SK-N-SH (cell line): ENCODE data around the gene DGKE. TPM values are rescaled to one million over a fixed set of nuclear protein-coding genes. Genes with fewer than 3 reads are reported as not detected.
A peak's percentile ranks its signal among the peaks of the same experiment; 100 is the strongest.

ENCODE experiments used
- CTCF ChIA-PET: fragments of 300-600, 350-600 bp; formaldehyde crosslinking; extraction: SDS; loops from one replicate; lab custom pipeline; 2021; lab: Yijun Ruan, JAX
- POLR2A ChIA-PET: fragments of 350-600 bp; sonication (Branson Sonifier 250); formaldehyde crosslinking; extraction: SDS; loops from one replicate; lab custom pipeline; 2020; ENCODE audit warnings: antibody characterized with exemption, inconsistent platforms; lab: Yijun Ruan, JAX
- DNase-seq: peaks from one replicate; pipeline ENCODE4 v3.0.0; 2012
- H2AFZ ChIP-seq: fragments of 200-600 bp; sonication (generic); 2 replicates; pipeline ENCODE4 v1.8.1; 2016; ENCODE audit warnings: antibody characterized with exemption, mild to moderate bottlenecking, low read depth
- H3F3A ChIP-seq: fragments of 200-600 bp; sonication (generic); replicated peaks from 2 replicates; pipeline ENCODE3; 2016; ENCODE audit warnings: antibody characterized with exemption, mild to moderate bottlenecking; ENCODE audit not compliant: insufficient read depth
- H3K27ac ChIP-seq, 2 experiments: fragments of 200-500 bp in 1 of 2; fragments of 200-600 bp in 1 of 2; sonication (Bioruptor generic) in 1 of 2; sonication (generic), shearing (Covaris generic) in 1 of 2; 2 replicates each; pipeline versions ENCODE4 v1.5.1 to v1.6.1; 2014 to 2016; ENCODE audit warnings: low read depth in 2 of 2, inconsistent platforms in 1 of 2, low read length in 1 of 2, mild to moderate bottlenecking in 1 of 2, mixed read lengths in 1 of 2
- H3K27me3 ChIP-seq: fragments of 200-600 bp; sonication (generic), shearing (Covaris generic); 2 replicates; pipeline ENCODE4 v1.6.1; 2016; ENCODE audit warnings: mixed run types; ENCODE audit not compliant: insufficient read depth
- H3K36me3 ChIP-seq, 2 experiments: fragments of 200-500 bp in 1 of 2; fragments of 200-600 bp in 1 of 2; sonication (Bioruptor generic) in 1 of 2; sonication (generic) in 1 of 2; replicated peaks in 1 of 2; 2 replicates each; pipeline versions ENCODE3 to v1.5.1; 2014 to 2016; ENCODE audit warnings: low read length in 1 of 2, mild to moderate bottlenecking in 1 of 2; ENCODE audit not compliant: insufficient read depth in 2 of 2, control insufficient read depth in 1 of 2
- H3K4me1 ChIP-seq, 2 experiments: fragments of 200-500 bp in 1 of 2; fragments of 200-600 bp in 1 of 2; sonication (Bioruptor generic) in 1 of 2; sonication (generic), shearing (Covaris generic) in 1 of 2; 2 replicates each; pipeline versions ENCODE4 v1.5.1 to v1.6.1; 2014 to 2016; ENCODE audit warnings: low read depth in 1 of 2, low read length in 1 of 2, mixed run types in 1 of 2; ENCODE audit not compliant: insufficient read depth in 2 of 2, control insufficient read depth in 1 of 2
- H3K4me2 ChIP-seq: fragments of 200-600 bp; sonication (generic), shearing (Covaris generic); 2 replicates; pipeline ENCODE4 v1.6.1; 2017; ENCODE audit warnings: mixed run types
- H3K4me3 ChIP-seq, 2 experiments: fragments of 200-500 bp in 1 of 2; fragments of 200-600 bp in 1 of 2; sonication (Bioruptor generic) in 1 of 2; sonication (generic), shearing (Covaris generic) in 1 of 2; 2 replicates each; pipeline versions ENCODE4 v1.5.1 to v1.8.1; 2014 to 2016; ENCODE audit warnings: low read depth in 2 of 2, inconsistent platforms in 1 of 2, low read length in 1 of 2, mild to moderate bottlenecking in 1 of 2, mixed read lengths in 1 of 2, moderate library complexity in 1 of 2
- H3K79me2 ChIP-seq: fragments of 200-600 bp; sonication (generic); 2 replicates; pipeline ENCODE4 v1.8.1; 2017; ENCODE audit warnings: mild to moderate bottlenecking; ENCODE audit not compliant: insufficient read depth
- H3K9ac ChIP-seq: fragments of 200-600 bp; sonication (generic); 2 replicates; pipeline ENCODE4 v1.6.1; 2017; ENCODE audit warnings: mixed run types
- H3K9me2 ChIP-seq: fragments of 200-600 bp; sonication (generic); 2 replicates; pipeline ENCODE4 v1.6.1; 2017; ENCODE audit warnings: mixed run types
- H3K9me3 ChIP-seq: fragments of 200-600 bp; sonication (generic); 2 replicates; pipeline ENCODE4 v1.6.1; 2017; ENCODE audit warnings: mixed run types, mild to moderate bottlenecking, moderate library complexity
- H4K20me1 ChIP-seq: fragments of 200-600 bp; sonication (generic); 2 replicates; pipeline ENCODE4 v1.6.1; 2017; ENCODE audit warnings: mild to moderate bottlenecking, mixed run types; ENCODE audit not compliant: insufficient read depth
- CHD2 ChIP-seq: fragments of 150-350 bp; IDR thresholded peaks from 2 replicates; pipeline ENCODE4 v1.6.1; 2018; ENCODE audit warnings: low read length; ENCODE audit not compliant: partially characterized antibody
- ELF1 ChIP-seq: IDR thresholded peaks from 2 replicates; pipeline ENCODE4 v1.4.0; 2012
- EZH2phosphoT487 ChIP-seq: fragments of 200-600 bp; sonication (generic); IDR thresholded peaks from 2 replicates; pipeline ENCODE4 v1.6.1; 2017; ENCODE audit warnings: low read depth, mixed run types, mild to moderate bottlenecking, antibody characterized with exemption, moderate library complexity, borderline replicate concordance
- FOXJ3 ChIP-seq: sonication (generic); formaldehyde crosslinking; IDR thresholded peaks from 2 replicates; pipeline ENCODE4 v1.5.1; 2020; ENCODE audit warnings: mild to moderate bottlenecking, missing genetic modification reagents
- FOXM1 ChIP-seq: IDR thresholded peaks from 2 replicates; pipeline ENCODE4 v1.4.0; 2012; ENCODE audit warnings: low read depth, mild to moderate bottlenecking
- JUND ChIP-seq: IDR thresholded peaks from 2 replicates; pipeline ENCODE4 v1.4.0; 2012
- NFIC ChIP-seq: IDR thresholded peaks from 2 replicates; pipeline ENCODE4 v1.4.0; 2012; ENCODE audit warnings: borderline replicate concordance
- NRF1 ChIP-seq: IDR thresholded peaks from 2 replicates; pipeline ENCODE4 v1.6.1; 2012; ENCODE audit warnings: low read depth, mild to moderate bottlenecking, low read length
- POLR2AphosphoS5 ChIP-seq: IDR thresholded peaks from 2 replicates; pipeline ENCODE4 v1.6.1; 2012; ENCODE audit warnings: low read depth, low read length
- RAD21 ChIP-seq: IDR thresholded peaks from 2 replicates; pipeline ENCODE4 v1.6.1; 2012; ENCODE audit warnings: mild to moderate bottlenecking, low read length
- RXRA ChIP-seq: IDR thresholded peaks from 2 replicates; pipeline ENCODE4 v1.4.0; 2012; ENCODE audit warnings: low read depth, mild to moderate bottlenecking, borderline replicate concordance
- SIN3A ChIP-seq: IDR thresholded peaks from 2 replicates; pipeline ENCODE4 v1.6.1; 2012; ENCODE audit warnings: low read depth, mild to moderate bottlenecking, low read length, moderate library complexity, borderline replicate concordance
- SMC3 ChIP-seq: IDR thresholded peaks from 2 replicates; pipeline ENCODE4 v1.6.1; 2012; ENCODE audit warnings: low read depth, low read length, improper control_type of control experiment
- TAF1 ChIP-seq: IDR thresholded peaks from 2 replicates; pipeline ENCODE4 v1.6.1; 2012; ENCODE audit warnings: low read depth, mild to moderate bottlenecking, low read length, moderate library complexity, borderline replicate concordance
- WGBS: methylation state at CpG from one replicate; pipeline ENCODE4 v1.1.6; 2017; ENCODE audit warnings: low lambda C conversion rate; 5-methylcytosine and 5-hydroxymethylcytosine counted together
- polyA plus RNA-seq, 3 experiments: library from polyadenylated mRNA; depleted of rRNA; stranded (reverse); fragments of >200 nt; gene quantifications; 2 replicates each; pipeline ENCODE4 v1.2.3, GENCODE V29; 2012
- TF ChIP-seq, protein P1 (sequence below): IDR thresholded peaks from 2 replicates; pipeline ENCODE4 v1.4.0; 2012; ENCODE audit warnings: low read depth, borderline replicate concordance
- TF ChIP-seq, protein P2 (sequence below): fragments of 150-350 bp; IDR thresholded peaks from 2 replicates; pipeline ENCODE4 v1.6.1; 2016; ENCODE audit warnings: mild to moderate bottlenecking, low read depth, low read length

The DGKE gene
- polyA plus RNA-seq, 1 of the 3 experiments (the other 2 are of a cell fraction), result 2.4 TPM

DNA sequence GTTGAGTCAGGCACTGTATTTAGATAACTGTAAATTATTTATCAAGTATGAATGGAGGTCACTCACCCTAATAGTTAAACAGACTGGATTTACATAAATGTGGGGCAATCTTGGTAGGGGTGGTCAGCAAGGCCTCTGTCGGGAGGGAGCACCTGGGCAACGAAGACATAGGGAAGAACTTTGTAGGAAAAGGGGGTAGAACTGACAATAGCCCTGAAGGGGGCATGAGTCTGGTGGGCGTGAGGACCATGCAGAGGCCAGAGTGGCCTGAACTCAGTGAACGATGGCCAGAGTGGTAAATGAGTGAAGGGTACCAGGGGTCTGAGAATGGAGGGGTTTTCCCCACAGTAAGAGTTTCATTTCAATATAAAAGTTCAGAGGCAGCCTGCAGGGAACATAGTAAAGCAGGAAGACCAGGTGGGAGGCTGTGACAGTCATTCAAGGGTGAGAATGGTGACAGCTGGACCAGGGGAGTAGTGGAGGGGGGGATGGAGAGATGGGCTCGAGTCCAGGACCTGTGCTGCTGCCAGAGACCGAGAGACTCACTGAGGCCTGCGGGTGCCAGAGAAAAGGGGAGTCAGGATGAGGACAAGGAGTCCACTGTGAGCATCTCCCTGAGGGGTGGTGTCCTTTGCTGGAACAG, 3.1 kb upstream of the DGKE start:
- H4K20me1 ChIP-seq, result no peaks in the 10 kb centered on the region
- H3F3A ChIP-seq, result peaks cover 4% of the 10 kb centered on the region
- ChIA-PET CTCF (interaction anchor here (2.1 kb wide), 1 partner anchor 11 kb away, joined by 15 read pairs; no protein-coding TSS in a partner anchor), POLR2A (no interaction called here)
- no peaks in the 10 kb centered on the region for H3K9me2 ChIP-seq
- peaks cover 9 to 21% of the 10 kb centered on the region in 2 experiments; a peak in 3 of 4 replicates for H3K4me1 ChIP-seq
- no peak for DNase-seq
- H3K27me3 ChIP-seq, result no peaks in the 10 kb centered on the region
- peaks cover 0 to 10% of the 10 kb centered on the region in 2 experiments for H3K36me3 ChIP-seq
- H3K4me2 ChIP-seq, result no peak overlapping the region
- no peaks in the 10 kb centered on the region for H3K9me3 ChIP-seq
- peaks cover 51% of the 10 kb centered on the region for H3K79me2 ChIP-seq
- no peak overlapping the region for H2AFZ ChIP-seq
- H3K4me3 ChIP-seq, result no peak overlapping the region
- H3K9ac ChIP-seq, result no peak overlapping the region
- 96% methylated on average over 7 of the region's 7 CpGs for WGBS
- TF ChIP-seq NFIC (no peak), NRF1 (no peak), RAD21 (no peak), EZH2phosphoT487 (no peak), SMC3 (no peak), FOXM1 (no peak), CHD2 (no peak), JUND (no peak)
- TF ChIP-seq, protein P1, sequence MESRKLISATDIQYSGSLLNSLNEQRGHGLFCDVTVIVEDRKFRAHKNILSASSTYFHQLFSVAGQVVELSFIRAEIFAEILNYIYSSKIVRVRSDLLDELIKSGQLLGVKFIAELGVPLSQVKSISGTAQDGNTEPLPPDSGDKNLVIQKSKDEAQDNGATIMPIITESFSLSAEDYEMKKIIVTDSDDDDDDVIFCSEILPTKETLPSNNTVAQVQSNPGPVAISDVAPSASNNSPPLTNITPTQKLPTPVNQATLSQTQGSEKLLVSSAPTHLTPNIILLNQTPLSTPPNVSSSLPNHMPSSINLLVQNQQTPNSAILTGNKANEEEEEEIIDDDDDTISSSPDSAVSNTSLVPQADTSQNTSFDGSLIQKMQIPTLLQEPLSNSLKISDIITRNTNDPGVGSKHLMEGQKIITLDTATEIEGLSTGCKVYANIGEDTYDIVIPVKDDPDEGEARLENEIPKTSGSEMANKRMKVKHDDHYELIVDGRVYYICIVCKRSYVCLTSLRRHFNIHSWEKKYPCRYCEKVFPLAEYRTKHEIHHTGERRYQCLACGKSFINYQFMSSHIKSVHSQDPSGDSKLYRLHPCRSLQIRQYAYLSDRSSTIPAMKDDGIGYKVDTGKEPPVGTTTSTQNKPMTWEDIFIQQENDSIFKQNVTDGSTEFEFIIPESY, result no peak
- TF ChIP-seq, protein P2, sequence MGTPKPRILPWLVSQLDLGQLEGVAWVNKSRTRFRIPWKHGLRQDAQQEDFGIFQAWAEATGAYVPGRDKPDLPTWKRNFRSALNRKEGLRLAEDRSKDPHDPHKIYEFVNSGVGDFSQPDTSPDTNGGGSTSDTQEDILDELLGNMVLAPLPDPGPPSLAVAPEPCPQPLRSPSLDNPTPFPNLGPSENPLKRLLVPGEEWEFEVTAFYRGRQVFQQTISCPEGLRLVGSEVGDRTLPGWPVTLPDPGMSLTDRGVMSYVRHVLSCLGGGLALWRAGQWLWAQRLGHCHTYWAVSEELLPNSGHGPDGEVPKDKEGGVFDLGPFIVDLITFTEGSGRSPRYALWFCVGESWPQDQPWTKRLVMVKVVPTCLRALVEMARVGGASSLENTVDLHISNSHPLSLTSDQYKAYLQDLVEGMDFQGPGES, result no peak
- H3K27ac ChIP-seq, result no peak overlapping the region

DNA sequence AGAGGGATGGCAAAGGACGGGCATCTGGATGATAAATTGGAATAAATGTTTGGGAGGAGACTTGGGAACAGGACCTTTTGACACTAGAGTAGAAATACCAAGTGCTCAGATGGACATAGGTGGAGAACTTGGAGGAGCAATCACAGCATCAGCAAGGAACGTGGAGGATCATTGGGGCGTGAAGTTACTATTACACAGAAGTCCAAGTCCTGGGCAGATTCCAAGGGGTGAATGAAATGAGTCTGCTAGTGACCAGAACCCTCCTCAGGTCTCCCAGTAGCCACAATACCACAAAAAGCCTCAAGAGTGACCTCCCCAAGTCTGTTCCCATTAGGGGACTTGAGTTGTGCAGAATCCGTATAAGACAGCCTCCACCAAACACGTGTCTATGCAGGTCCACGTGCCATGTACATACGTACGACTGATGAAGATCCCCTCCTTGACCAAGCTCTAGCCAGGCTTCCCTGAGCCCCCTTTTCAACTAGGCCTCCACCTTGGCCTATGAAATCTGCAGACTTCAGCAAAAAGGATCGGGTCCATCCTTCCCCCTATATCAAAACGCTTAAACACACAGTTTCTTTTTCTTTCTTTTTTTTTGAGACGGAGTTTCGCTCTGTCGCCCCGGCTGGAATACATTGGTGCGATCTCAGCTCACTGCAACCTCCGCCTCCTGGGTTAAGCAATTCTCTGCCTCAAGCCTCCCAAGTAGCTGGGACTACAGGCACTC, 2.4 kb upstream of the DGKE start:
- H3K4me3 ChIP-seq, result peak overlapping the region in 1 of 2 experiments; percentile 74; a peak in 2 of 4 replicates
- peak overlapping the region; percentile 97 for H3K4me2 ChIP-seq
- CTCF ChIA-PET, result interaction anchor here (0.6 to 2.1 kb wide), 2 partner anchors 12 to 20 kb away, joined by 3 to 15 read pairs; no protein-coding TSS in a partner anchor

More for the DNA sequence above, 2.4 kb upstream of the DGKE start:
- Histone ChIP-seq H2AFZ (no peak overlapping the region), H3K9me2 (no peaks in the 10 kb centered on the region), H3K36me3 (peaks cover 0 to 10% of the 10 kb centered on the region in 2 experiments), H3K4me1 (peaks cover 9 to 21% of the 10 kb centered on the region in 2 experiments; a peak in 3 of 4 replicates), H3K9me3 (no peaks in the 10 kb centered on the region)
- POLR2A ChIA-PET, result no interaction called here
- TF ChIP-seq POLR2AphosphoS5 (no peak), TAF1 (no peak), RAD21 (no peak), SMC3 (no peak), SIN3A (no peak), ELF1 (no peak), RXRA (no peak), FOXJ3 (CRISPR knock-in tag) (no peak)
- TF ChIP-seq, all 33 proteins: peak for 0
- Histone ChIP-seq H3K27ac (no peak overlapping the region), H3F3A (peaks cover 4% of the 10 kb centered on the region), H3K79me2 (peaks cover 51% of the 10 kb centered on the region), H4K20me1 (no peaks in the 10 kb centered on the region), H3K9ac (no peak overlapping the region), H3K27me3 (no peaks in the 10 kb centered on the region)
- no peak for DNase-seq
- WGBS, result 97% methylated on average over 16 of the region's 16 CpGs
